ENCODE measurements around the gene VEZT. TPM values are rescaled to one million over a fixed set of nuclear protein-coding genes. Genes with fewer than 3 reads are reported as not detected.

The VEZT gene
- polyA plus RNA-seq, 1 of the 3 experiments (the other 2 are of a cell fraction): 41.2 TPM

- Histone ChIP-seq H3K36me3 (replicated peaks in 1 of 2; ENCODE audit: control insufficient read depth in 1 of 2, insufficient read depth in 2 of 2, low read length in 1 of 2) (peaks cover 61 to 79% of the 10 kb centered on the region in 2 experiments), H3K27me3 (ENCODE audit: insufficient read depth) (no peaks in the 10 kb centered on the region), H3K4me2 (no peak overlapping the region), H3K4me3 (ENCODE audit: low read depth in 2 of 2, low read length in 1 of 2) (no peak overlapping the region), H3K79me2 (ENCODE audit: insufficient read depth) (peaks cover 9% of the 10 kb centered on the region; the same call in 1 of the 2 replicates), H3K9me2 (no peaks in the 10 kb centered on the region), H3K9me3 (no peaks in the 10 kb centered on the region), H4K20me1 (ENCODE audit: insufficient read depth) (no peaks in the 10 kb centered on the region), H3F3A (replicated peaks; ENCODE audit: insufficient read depth) (peaks cover 12% of the 10 kb centered on the region), H3K9ac (no peak overlapping the region), H3K4me1 (ENCODE audit: control insufficient read depth in 1 of 2, insufficient read depth in 2 of 2, low read depth in 1 of 2, low read length in 1 of 2) (peaks cover 0 to 9% of the 10 kb centered on the region in 2 experiments; a peak in 2 of 4 replicates), H3K27ac (ENCODE audit: low read depth in 2 of 2, low read length in 1 of 2) (no peak overlapping the region), H2AFZ (ENCODE audit: low read depth) (no peak overlapping the region)
- POLR2A ChIA-PET: no interaction called here
- 98% methylated on average over 6 of the region's 6 CpGs for WGBS (ENCODE audit: low lambda C conversion rate)
- no peak for DNase-seq
- CTCF ChIA-PET: interaction anchor here (0.7 to 0.9 kb wide), 2 partner anchors 21 to 36 kb away, joined by 4 read pairs; no protein-coding TSS in a partner anchor
- TF ChIP-seq NFIC (IDR thresholded peaks at IDR 0.05; ENCODE audit: borderline replicate concordance) (no peak), RFX5 (IDR thresholded peaks at IDR 0.05; ENCODE audit: low read length) (no peak), TAF1 (IDR thresholded peaks at IDR 0.05; ENCODE audit: borderline replicate concordance, low read depth, low read length) (no peak), YY1 (IDR thresholded peaks at IDR 0.05; ENCODE audit: low read depth) (no peak), FOXM1 (IDR thresholded peaks at IDR 0.05; ENCODE audit: low read depth) (no peak), TEAD4 (IDR thresholded peaks at IDR 0.05; ENCODE audit: borderline replicate concordance, insufficient read depth) (no peak), FOXJ3 (CRISPR knock-in tag; IDR thresholded peaks at IDR 0.05) (no peak), ELF1 (IDR thresholded peaks at IDR 0.05) (no peak), GATA2 (CRISPR knock-in tag; IDR thresholded peaks at IDR 0.05) (no peak), TCF12 (IDR thresholded peaks at IDR 0.05) (no peak), GABPA (IDR thresholded peaks at IDR 0.05; ENCODE audit: low read depth) (no peak), CTCF (IDR thresholded peaks at IDR 0.05) (no peak), POLR2AphosphoS5 (IDR thresholded peaks at IDR 0.05; ENCODE audit: low read depth, low read length) (no peak), SMC3 (IDR thresholded peaks at IDR 0.05; ENCODE audit: low read depth, low read length) (no peak), EP300 (IDR thresholded peaks at IDR 0.05; ENCODE audit: borderline replicate concordance in 1 of 2, low read depth in 1 of 2, low read length in 1 of 2) (no peak)
- TF ChIP-seq, protein P1, sequence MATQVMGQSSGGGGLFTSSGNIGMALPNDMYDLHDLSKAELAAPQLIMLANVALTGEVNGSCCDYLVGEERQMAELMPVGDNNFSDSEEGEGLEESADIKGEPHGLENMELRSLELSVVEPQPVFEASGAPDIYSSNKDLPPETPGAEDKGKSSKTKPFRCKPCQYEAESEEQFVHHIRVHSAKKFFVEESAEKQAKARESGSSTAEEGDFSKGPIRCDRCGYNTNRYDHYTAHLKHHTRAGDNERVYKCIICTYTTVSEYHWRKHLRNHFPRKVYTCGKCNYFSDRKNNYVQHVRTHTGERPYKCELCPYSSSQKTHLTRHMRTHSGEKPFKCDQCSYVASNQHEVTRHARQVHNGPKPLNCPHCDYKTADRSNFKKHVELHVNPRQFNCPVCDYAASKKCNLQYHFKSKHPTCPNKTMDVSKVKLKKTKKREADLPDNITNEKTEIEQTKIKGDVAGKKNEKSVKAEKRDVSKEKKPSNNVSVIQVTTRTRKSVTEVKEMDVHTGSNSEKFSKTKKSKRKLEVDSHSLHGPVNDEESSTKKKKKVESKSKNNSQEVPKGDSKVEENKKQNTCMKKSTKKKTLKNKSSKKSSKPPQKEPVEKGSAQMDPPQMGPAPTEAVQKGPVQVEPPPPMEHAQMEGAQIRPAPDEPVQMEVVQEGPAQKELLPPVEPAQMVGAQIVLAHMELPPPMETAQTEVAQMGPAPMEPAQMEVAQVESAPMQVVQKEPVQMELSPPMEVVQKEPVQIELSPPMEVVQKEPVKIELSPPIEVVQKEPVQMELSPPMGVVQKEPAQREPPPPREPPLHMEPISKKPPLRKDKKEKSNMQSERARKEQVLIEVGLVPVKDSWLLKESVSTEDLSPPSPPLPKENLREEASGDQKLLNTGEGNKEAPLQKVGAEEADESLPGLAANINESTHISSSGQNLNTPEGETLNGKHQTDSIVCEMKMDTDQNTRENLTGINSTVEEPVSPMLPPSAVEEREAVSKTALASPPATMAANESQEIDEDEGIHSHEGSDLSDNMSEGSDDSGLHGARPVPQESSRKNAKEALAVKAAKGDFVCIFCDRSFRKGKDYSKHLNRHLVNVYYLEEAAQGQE (IDR thresholded peaks at IDR 0.05; ENCODE audit: low read depth, low read length): no peak
- TF ChIP-seq, protein P2, sequence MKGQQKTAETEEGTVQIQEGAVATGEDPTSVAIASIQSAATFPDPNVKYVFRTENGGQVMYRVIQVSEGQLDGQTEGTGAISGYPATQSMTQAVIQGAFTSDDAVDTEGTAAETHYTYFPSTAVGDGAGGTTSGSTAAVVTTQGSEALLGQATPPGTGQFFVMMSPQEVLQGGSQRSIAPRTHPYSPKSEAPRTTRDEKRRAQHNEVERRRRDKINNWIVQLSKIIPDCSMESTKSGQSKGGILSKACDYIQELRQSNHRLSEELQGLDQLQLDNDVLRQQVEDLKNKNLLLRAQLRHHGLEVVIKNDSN (IDR thresholded peaks at IDR 0.05; ENCODE audit: borderline replicate concordance, low read depth): no peak
These were observed 48.6 kb downstream of the VEZT start for GRCh38 chr12:95266254-95266653.
